HG02642 (cell line): ENCODE data around the gene CA12.
"Not testable (repeated sequence)": the region's sequence is repeated elsewhere in the genome, so short reads cannot be mapped to it uniquely, and the experiment has no call there.

Source experiments
- ATAC-seq: cut with Tn5 transposase; IDR thresholded peaks from one replicate; pipeline ENCODE4 v1.9.1; 2021; ENCODE audit warnings: mild to moderate bottlenecking; ENCODE audit not compliant: unreplicated experiment, poor library complexity

The CA12 gene

GRCh38 chr15:63339836-63340235 lies 41.8 kb downstream of the CA12 start:
- no peak for ATAC-seq

DNA sequence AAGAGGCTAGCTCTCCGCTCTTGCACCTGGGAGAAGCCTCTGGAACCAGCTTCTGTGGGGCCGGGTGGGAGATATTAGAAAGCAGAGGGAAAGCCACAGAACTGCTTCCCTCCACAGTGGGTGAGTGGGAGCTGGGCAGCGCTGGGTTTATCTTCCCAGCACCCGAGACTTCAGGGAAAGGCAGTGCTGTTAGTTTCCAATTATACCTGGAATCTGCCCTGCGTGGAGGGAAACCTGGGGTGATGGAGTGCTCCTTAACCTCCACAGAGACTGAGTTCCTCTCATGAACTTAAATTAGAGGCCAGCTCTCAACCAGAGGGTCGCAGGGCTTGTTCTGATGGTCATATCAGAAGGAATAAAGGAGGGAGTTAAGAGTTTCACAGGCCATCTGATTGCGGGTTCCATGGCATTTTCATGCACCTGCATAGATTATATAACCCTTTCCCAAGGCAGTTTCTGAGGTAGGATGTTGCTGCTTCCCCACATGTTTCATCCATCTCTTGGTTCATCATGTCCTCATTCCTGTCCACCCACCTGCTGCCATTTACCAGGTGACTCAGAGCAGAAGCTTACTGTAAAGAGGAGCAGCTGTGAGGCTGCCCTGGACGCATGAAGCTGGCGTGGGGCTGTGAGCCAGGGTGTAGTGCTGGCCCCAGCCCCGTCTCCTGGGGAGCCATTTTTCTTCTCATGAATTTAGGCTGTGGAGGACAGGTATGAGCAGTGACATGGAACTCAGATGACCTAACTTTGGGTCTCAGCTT lies 42.5 kb downstream of the CA12 start:
- ATAC-seq = no peak

DNA sequence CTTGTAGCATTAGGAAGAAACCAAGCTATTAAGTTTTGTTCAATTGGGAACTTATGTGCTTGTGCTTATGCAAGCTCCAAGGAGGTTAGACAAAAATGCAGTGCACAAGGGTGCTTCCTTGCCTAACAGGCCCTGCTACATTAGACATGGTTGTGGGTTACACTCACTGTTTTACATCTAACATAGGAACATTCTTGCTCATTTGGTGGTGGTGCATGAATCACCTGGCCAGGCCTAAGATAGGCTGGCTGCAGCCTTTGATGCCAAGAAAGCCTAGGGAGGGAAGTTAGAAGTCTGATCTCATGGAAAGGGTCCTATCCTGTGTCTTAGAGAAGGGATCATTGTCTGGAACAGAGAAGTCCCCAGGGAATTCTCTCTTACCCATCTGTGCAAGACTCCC lies 43.5 kb downstream of the CA12 start:
- ATAC-seq = no peak

DNA sequence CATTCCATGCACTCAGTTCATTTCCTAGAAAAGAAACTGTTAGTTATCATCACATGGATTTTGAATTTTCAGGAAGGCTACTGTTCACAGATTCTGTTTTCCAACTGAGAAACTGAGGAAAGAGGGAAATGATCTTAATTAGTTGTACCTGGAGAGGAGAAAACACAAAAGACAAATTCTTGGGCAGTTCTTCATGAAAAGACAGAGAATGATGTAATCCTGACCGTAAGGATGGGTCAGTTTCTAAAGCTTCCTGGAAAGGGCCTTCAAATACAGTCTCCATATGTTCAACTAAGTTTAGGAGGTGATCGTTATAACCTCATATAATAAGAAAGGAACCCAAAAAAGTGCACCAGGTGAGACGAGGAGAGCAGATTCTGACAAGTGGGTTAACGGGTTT lies 44.6 kb downstream of the CA12 start:
- no peak for ATAC-seq

DNA sequence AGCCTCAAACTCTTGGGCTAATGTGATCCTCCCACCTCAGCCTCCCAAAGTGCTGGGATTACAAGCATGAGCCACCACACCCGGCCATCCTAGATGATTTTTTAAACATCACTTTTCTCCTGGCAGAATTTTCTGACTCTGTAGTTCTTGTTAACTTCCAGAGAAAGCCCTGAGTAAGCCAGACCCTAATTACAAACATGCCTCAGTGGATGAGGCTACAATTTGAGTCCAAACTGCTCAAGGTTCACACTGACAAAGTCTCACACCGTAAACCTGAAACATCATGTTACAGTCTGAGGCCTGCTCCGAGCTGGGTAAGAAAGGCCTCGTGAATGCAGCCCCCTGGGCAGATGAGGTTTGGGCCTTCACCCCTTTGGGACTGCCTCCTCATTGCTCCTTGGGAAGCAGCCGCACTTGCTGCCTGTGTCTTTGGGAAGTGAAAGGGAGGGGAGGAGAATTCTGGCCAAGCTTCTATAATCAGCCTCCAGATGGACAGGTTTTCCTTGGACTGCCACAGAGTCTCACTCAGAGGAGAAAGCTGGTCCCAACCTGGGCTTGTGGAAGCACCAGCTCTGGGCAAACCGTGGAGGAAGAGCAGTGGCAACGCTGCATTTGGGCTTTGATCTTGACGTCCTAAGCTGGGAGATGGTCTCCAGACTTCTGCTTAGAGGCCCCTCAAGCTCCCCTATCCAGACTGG lies 46.0 kb downstream of the CA12 start:
- no peak for ATAC-seq

- no peak for ATAC-seq
Observed at GRCh38 chr15:63334821-63335220, 46.8 kb downstream of the CA12 start.

DNA sequence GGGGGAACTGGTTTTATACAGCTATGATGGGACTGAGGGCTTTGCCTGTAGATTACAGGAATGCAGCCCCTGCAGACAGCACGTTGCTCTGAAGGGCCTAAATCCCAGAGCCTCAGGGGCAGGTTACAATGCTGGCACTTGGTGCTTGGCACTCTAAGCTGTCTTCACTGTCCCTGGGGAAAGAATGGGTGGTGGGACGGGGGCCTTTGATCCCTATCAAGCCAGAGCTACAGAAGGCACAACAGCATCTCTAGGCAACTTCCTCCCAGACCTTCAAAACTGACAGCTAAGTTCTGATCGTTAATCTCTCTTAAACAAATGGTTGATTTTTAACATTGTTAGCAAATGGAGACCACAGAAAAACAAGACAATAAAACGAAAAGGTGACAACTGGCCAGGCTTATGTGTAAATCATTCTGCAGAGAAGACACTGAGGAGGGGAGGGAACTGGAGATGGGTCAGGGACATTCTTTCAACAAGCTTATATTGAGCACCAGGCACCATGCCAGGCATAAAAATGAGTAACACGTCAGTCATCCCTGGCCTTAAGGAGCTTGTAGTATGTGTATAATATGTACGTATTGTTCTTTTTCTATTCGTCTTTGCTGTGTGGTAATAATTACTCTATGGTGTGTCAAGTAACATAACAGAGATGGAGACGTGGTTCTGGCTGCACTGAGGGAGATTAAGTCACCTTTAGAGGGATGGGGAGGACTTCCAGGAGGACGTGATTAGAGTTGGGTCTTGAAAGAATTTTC lies 49.1 kb downstream of the CA12 start:
- no peak for ATAC-seq

DNA sequence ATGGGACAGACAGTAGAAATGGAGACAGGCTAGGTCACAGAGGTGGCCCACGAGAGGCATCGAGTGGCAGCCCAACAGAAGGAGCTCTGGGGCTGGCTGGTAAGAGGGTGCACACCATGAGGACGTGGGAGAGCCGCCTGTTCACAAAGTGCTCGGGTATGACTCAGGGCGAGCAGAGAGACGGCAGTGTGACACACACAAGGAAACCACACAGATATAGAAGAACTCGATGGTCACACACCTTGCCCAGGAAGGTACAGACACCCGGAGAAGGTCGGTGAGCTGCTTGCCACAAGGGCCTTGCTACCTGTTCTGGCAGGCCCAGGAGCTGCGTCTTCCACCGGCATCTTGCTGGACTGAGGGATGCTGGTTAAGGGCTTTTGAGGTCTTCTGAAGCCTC lies 50.2 kb downstream of the CA12 start:
- no peak for ATAC-seq

GRCh38 chr15:63330926-63331325 lies 50.7 kb downstream of the CA12 start:
- no peak for ATAC-seq

GRCh38 chr15:63329567-63330350 lies 51.9 kb downstream of the CA12 start:
- ATAC-seq = no peak

- ATAC-seq = no peak
Observed at GRCh38 chr15:63327648-63328421, 53.8 kb downstream of the CA12 start.

- no peak for ATAC-seq
Observed at GRCh38 chr15:63324770-63325169, 56.9 kb downstream of the CA12 start.

DNA sequence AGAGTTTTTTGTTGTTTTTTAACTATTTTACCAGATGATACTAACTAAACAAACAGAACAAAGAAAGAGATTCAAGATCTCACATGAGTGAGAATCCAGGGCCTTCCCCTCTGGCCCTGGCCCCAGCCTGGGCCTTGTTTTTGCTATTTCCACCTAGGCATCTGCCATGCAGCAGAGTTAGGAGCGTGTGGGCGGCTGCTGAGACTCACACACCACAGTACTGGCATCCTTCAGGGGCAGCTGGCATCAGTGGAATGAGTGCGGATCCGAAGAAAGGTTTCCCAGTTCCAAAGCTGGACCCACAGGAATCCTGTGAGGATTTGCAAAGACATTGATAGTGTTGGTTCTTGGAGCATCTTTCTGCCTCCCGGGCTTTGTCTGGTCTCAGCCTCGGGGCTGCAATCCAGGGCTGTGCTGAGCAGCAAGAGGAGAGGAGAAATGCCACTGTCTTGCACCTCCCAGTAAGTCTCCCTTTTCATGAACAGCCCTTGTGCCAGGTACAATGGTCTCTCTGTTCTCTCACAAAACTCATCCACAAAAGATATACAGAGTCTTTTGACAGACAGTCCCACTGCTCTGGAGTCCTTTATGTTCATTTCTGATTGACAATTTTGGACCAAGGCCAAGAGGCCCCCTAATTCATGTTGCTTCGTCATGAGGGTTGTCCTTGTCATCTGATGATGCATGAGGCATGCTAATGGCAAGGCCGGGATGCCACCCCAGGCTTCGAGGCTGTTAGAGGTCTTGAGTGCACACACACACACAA lies 57.7 kb downstream of the CA12 start:
- ATAC-seq = no peak

GRCh38 chr15:63322541-63322940 lies 59.1 kb downstream of the CA12 start:
- no peak for ATAC-seq

GRCh38 chr15:63321462-63321861 lies 60.2 kb downstream of the CA12 start:
- ATAC-seq = no peak

DNA sequence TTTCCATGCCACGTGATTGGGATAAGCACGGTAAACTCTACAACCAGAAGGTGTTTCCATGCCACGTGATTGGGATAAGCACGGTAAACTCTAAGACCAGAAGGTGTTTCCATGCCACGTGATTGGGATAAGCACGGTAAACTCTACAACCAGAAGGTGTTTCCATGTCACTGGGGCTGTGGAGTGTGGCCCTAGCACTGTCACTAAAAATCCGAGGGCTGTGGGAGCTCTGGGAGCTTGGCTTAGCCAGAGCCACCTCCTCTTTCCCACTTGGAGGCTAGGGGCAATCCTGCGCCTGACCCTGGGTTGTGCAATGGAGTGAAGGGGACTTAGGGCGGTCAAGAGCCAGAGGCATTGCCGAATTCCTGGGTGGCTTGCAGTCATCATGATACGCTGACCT lies 60.7 kb downstream of the CA12 start:
- ATAC-seq = not testable (repeated sequence)

GRCh38 chr15:63320446-63320845 lies 61.2 kb downstream of the CA12 start:
- not testable (repeated sequence) for ATAC-seq

DNA sequence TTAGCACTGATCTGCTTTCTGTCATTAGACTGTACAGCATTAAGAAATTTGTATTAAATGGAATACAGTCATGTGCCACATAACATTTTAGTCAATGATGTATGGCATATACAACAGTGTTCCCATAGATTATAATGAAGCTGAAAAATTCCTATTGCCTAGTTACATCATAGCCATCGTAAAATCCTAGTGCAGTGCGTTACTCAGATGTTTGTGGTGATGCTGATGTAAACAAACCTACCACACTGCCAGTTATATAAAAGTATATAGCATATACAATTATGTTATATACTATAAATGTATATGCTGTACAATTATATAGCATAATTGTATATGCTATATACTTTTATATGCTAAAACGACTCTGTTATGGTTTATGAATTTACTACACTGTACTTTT lies 62.6 kb downstream of the CA12 start:
- ATAC-seq = no peak

- no peak for ATAC-seq
Observed at GRCh38 chr15:63318344-63318743, 63.3 kb downstream of the CA12 start.
